SK-N-SH (cell line): ENCODE results near the gene CCNL2. TPM values are rescaled to one million over a fixed set of nuclear protein-coding genes. Genes with fewer than 3 reads are reported as not detected.
A peak's percentile ranks its signal among the peaks of the same experiment; 100 is the strongest.

Experiments used
- CTCF ChIA-PET: fragments of 300-600, 350-600 bp; formaldehyde crosslinking; extraction: SDS; loops from one replicate; lab custom pipeline; 2021; lab: Yijun Ruan, JAX
- POLR2A ChIA-PET: fragments of 350-600 bp; sonication (Branson Sonifier 250); formaldehyde crosslinking; extraction: SDS; loops from one replicate; lab custom pipeline; 2020; ENCODE audit warnings: antibody characterized with exemption, inconsistent platforms; lab: Yijun Ruan, JAX
- DNase-seq: peaks from one replicate; pipeline ENCODE4 v3.0.0; 2012
- H2AFZ ChIP-seq: fragments of 200-600 bp; sonication (generic); 2 replicates; pipeline ENCODE4 v1.8.1; 2016; ENCODE audit warnings: antibody characterized with exemption, mild to moderate bottlenecking, low read depth
- H3F3A ChIP-seq: fragments of 200-600 bp; sonication (generic); replicated peaks from 2 replicates; pipeline ENCODE3; 2016; ENCODE audit warnings: antibody characterized with exemption, mild to moderate bottlenecking; ENCODE audit not compliant: insufficient read depth
- H3K27ac ChIP-seq, 2 experiments: fragments of 200-500 bp in 1 of 2; fragments of 200-600 bp in 1 of 2; sonication (Bioruptor generic) in 1 of 2; sonication (generic), shearing (Covaris generic) in 1 of 2; 2 replicates each; pipeline versions ENCODE4 v1.5.1 to v1.6.1; 2014 to 2016; ENCODE audit warnings: low read depth in 2 of 2, inconsistent platforms in 1 of 2, low read length in 1 of 2, mild to moderate bottlenecking in 1 of 2, mixed read lengths in 1 of 2
- H3K27me3 ChIP-seq: fragments of 200-600 bp; sonication (generic), shearing (Covaris generic); 2 replicates; pipeline ENCODE4 v1.6.1; 2016; ENCODE audit warnings: mixed run types; ENCODE audit not compliant: insufficient read depth
- H3K36me3 ChIP-seq, 2 experiments: fragments of 200-500 bp in 1 of 2; fragments of 200-600 bp in 1 of 2; sonication (Bioruptor generic) in 1 of 2; sonication (generic) in 1 of 2; replicated peaks in 1 of 2; 2 replicates each; pipeline versions ENCODE3 to v1.5.1; 2014 to 2016; ENCODE audit warnings: low read length in 1 of 2, mild to moderate bottlenecking in 1 of 2; ENCODE audit not compliant: insufficient read depth in 2 of 2, control insufficient read depth in 1 of 2
- H3K4me1 ChIP-seq, 2 experiments: fragments of 200-500 bp in 1 of 2; fragments of 200-600 bp in 1 of 2; sonication (Bioruptor generic) in 1 of 2; sonication (generic), shearing (Covaris generic) in 1 of 2; 2 replicates each; pipeline versions ENCODE4 v1.5.1 to v1.6.1; 2014 to 2016; ENCODE audit warnings: low read depth in 1 of 2, low read length in 1 of 2, mixed run types in 1 of 2; ENCODE audit not compliant: insufficient read depth in 2 of 2, control insufficient read depth in 1 of 2
- H3K4me2 ChIP-seq: fragments of 200-600 bp; sonication (generic), shearing (Covaris generic); 2 replicates; pipeline ENCODE4 v1.6.1; 2017; ENCODE audit warnings: mixed run types
- H3K4me3 ChIP-seq, 2 experiments: fragments of 200-500 bp in 1 of 2; fragments of 200-600 bp in 1 of 2; sonication (Bioruptor generic) in 1 of 2; sonication (generic), shearing (Covaris generic) in 1 of 2; 2 replicates each; pipeline versions ENCODE4 v1.5.1 to v1.8.1; 2014 to 2016; ENCODE audit warnings: low read depth in 2 of 2, inconsistent platforms in 1 of 2, low read length in 1 of 2, mild to moderate bottlenecking in 1 of 2, mixed read lengths in 1 of 2, moderate library complexity in 1 of 2
- H3K79me2 ChIP-seq: fragments of 200-600 bp; sonication (generic); 2 replicates; pipeline ENCODE4 v1.8.1; 2017; ENCODE audit warnings: mild to moderate bottlenecking; ENCODE audit not compliant: insufficient read depth
- H3K9ac ChIP-seq: fragments of 200-600 bp; sonication (generic); 2 replicates; pipeline ENCODE4 v1.6.1; 2017; ENCODE audit warnings: mixed run types
- H3K9me2 ChIP-seq: fragments of 200-600 bp; sonication (generic); 2 replicates; pipeline ENCODE4 v1.6.1; 2017; ENCODE audit warnings: mixed run types
- H3K9me3 ChIP-seq: fragments of 200-600 bp; sonication (generic); 2 replicates; pipeline ENCODE4 v1.6.1; 2017; ENCODE audit warnings: mixed run types, mild to moderate bottlenecking, moderate library complexity
- H4K20me1 ChIP-seq: fragments of 200-600 bp; sonication (generic); 2 replicates; pipeline ENCODE4 v1.6.1; 2017; ENCODE audit warnings: mild to moderate bottlenecking, mixed run types; ENCODE audit not compliant: insufficient read depth
- CHD2 ChIP-seq: fragments of 150-350 bp; IDR thresholded peaks from 2 replicates; pipeline ENCODE4 v1.6.1; 2018; ENCODE audit warnings: low read length; ENCODE audit not compliant: partially characterized antibody
- EZH2phosphoT487 ChIP-seq: fragments of 200-600 bp; sonication (generic); IDR thresholded peaks from 2 replicates; pipeline ENCODE4 v1.6.1; 2017; ENCODE audit warnings: low read depth, mixed run types, mild to moderate bottlenecking, antibody characterized with exemption, moderate library complexity, borderline replicate concordance
- GATA2 ChIP-seq: sonication (generic); formaldehyde crosslinking; IDR thresholded peaks from 2 replicates; pipeline ENCODE4 v1.5.0; 2020; ENCODE audit warnings: mild to moderate bottlenecking, missing genetic modification reagents
- MXI1 ChIP-seq: IDR thresholded peaks from 2 replicates; pipeline ENCODE4 v1.6.1; 2012; ENCODE audit warnings: mild to moderate bottlenecking, low read depth, low read length, improper control_type of control experiment
- NFIC ChIP-seq: IDR thresholded peaks from 2 replicates; pipeline ENCODE4 v1.4.0; 2012; ENCODE audit warnings: borderline replicate concordance
- PBX3 ChIP-seq: IDR thresholded peaks from 2 replicates; pipeline ENCODE4; 2012
- POLR2AphosphoS5 ChIP-seq: IDR thresholded peaks from 2 replicates; pipeline ENCODE4 v1.6.1; 2012; ENCODE audit warnings: low read depth, low read length
- RCOR1 ChIP-seq: fragments of 150-350 bp; IDR thresholded peaks from 2 replicates; pipeline ENCODE4 v1.6.1; 2017; ENCODE audit warnings: antibody characterized with exemption, low read length
- REST ChIP-seq: IDR thresholded peaks from 2 replicates; pipeline ENCODE4 v1.6.1; 2012; ENCODE audit warnings: mild to moderate bottlenecking, low read depth, low read length, moderate library complexity
- RFX5 ChIP-seq: IDR thresholded peaks from 2 replicates; pipeline ENCODE4 v1.6.1; 2012; ENCODE audit warnings: mild to moderate bottlenecking, improper control_type of control experiment, low read length
- RXRA ChIP-seq: IDR thresholded peaks from 2 replicates; pipeline ENCODE4 v1.4.0; 2012; ENCODE audit warnings: low read depth, mild to moderate bottlenecking, borderline replicate concordance
- SIN3A ChIP-seq: IDR thresholded peaks from 2 replicates; pipeline ENCODE4 v1.6.1; 2012; ENCODE audit warnings: low read depth, mild to moderate bottlenecking, low read length, moderate library complexity, borderline replicate concordance
- SMC3 ChIP-seq: IDR thresholded peaks from 2 replicates; pipeline ENCODE4 v1.6.1; 2012; ENCODE audit warnings: low read depth, low read length, improper control_type of control experiment
- TAF1 ChIP-seq: IDR thresholded peaks from 2 replicates; pipeline ENCODE4 v1.6.1; 2012; ENCODE audit warnings: low read depth, mild to moderate bottlenecking, low read length, moderate library complexity, borderline replicate concordance
- TCF12 ChIP-seq: IDR thresholded peaks from 2 replicates; pipeline ENCODE4 v1.4.0; 2012
- USF1 ChIP-seq: IDR thresholded peaks from 2 replicates; pipeline ENCODE4 v1.4.0; 2012; ENCODE audit warnings: low read depth, borderline replicate concordance
- ZBTB33 ChIP-seq: IDR thresholded peaks from 2 replicates; pipeline ENCODE4 v1.4.0; 2012; ENCODE audit warnings: low read depth, borderline replicate concordance
- WGBS: methylation state at CpG from one replicate; pipeline ENCODE4 v1.1.6; 2017; ENCODE audit warnings: low lambda C conversion rate; 5-methylcytosine and 5-hydroxymethylcytosine counted together
- polyA plus RNA-seq, 3 experiments: library from polyadenylated mRNA; depleted of rRNA; stranded (reverse); fragments of >200 nt; gene quantifications; 2 replicates each; pipeline ENCODE4 v1.2.3, GENCODE V29; 2012

CCNL2 gene
- polyA plus RNA-seq, 1 of the 3 experiments (the other 2 are of a cell fraction) = 362 TPM

- CTCF ChIA-PET = interaction anchor here (2.1 kb wide), 1 partner anchor 9 kb away, joined by 6 read pairs; no protein-coding TSS in a partner anchor
- Histone ChIP-seq H3K27ac (no peak overlapping the region; a peak in 1 of 4 replicates), H3K27me3 (no peaks in the 10 kb centered on the region), H4K20me1 (no peaks in the 10 kb centered on the region), H3K79me2 (no peaks in the 10 kb centered on the region), H3K4me2 (no peak overlapping the region), H3K9ac (no peak overlapping the region), H3F3A (peaks cover 3% of the 10 kb centered on the region), H3K4me1 (peaks cover 0 to 28% of the 10 kb centered on the region in 2 experiments; a peak in 1 of 4 replicates), H3K9me2 (no peaks in the 10 kb centered on the region), H3K9me3 (no peaks in the 10 kb centered on the region), H3K4me3 (no peak overlapping the region), H3K36me3 (no peaks in the 10 kb centered on the region), H2AFZ (no peak overlapping the region)
- WGBS = no CpG with 5 or more reads among the region's 5 CpGs
- peak; percentile 59 for DNase-seq
- TF ChIP-seq SMC3 (no peak), RFX5 (no peak), POLR2AphosphoS5 (no peak), NFIC (no peak), RXRA (no peak), GATA2 (CRISPR knock-in tag) (no peak), TAF1 (no peak), CHD2 (no peak), TCF12 (no peak), USF1 (no peak), RCOR1 (no peak), EZH2phosphoT487 (no peak), REST (no peak), SIN3A (no peak), MXI1 (no peak), PBX3 (no peak), ZBTB33 (no peak)
- POLR2A ChIA-PET = interaction anchor here (1.1 kb wide), 1 partner anchor 24 kb away, joined by 3 read pairs; no protein-coding TSS in a partner anchor
Measured at GRCh38 chr1:1431845-1432273, 32.7 kb upstream of the CCNL2 start.
